GM12873 (cell line): ENCODE measurements around the gene GRK2.

Source experiments
- TF ChIP-seq, protein P1 (sequence below): IDR thresholded peaks from 2 replicates; pipeline ENCODE4 v1.5.1; 2012; ENCODE audit warnings: low read depth, mild to moderate bottlenecking, moderate library complexity, low read length, control low read depth; ENCODE audit not compliant: insufficient read depth; ENCODE audit errors: missing control alignments

The GRK2 gene

DNA sequence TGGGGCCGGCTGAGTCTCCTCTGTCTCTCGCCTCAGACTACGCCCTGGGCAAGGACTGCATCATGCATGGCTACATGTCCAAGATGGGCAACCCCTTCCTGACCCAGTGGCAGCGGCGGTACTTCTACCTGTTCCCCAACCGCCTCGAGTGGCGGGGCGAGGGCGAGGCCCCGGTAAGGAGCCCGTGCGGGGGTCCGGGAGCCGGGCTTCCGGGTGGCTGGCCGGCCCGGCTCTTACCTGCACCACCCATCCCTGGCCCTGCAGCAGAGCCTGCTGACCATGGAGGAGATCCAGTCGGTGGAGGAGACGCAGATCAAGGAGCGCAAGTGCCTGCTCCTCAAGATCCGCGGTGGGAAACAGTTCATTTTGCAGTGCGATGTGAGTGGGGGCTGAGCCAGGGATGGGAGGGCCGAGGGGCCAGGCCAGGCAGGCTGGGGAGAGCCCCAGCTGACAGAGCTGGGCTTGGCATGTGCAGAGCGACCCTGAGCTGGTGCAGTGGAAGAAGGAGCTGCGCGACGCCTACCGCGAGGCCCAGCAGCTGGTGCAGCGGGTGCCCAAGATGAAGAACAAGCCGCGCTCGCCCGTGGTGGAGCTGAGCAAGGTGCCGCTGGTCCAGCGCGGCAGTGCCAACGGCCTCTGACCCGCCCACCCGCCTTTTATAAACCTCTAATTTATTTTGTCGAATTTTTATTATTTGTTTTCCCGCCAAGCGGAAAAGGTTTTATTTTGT lies 18.7 kb downstream of the GRK2 start:
- TF ChIP-seq, protein P1, sequence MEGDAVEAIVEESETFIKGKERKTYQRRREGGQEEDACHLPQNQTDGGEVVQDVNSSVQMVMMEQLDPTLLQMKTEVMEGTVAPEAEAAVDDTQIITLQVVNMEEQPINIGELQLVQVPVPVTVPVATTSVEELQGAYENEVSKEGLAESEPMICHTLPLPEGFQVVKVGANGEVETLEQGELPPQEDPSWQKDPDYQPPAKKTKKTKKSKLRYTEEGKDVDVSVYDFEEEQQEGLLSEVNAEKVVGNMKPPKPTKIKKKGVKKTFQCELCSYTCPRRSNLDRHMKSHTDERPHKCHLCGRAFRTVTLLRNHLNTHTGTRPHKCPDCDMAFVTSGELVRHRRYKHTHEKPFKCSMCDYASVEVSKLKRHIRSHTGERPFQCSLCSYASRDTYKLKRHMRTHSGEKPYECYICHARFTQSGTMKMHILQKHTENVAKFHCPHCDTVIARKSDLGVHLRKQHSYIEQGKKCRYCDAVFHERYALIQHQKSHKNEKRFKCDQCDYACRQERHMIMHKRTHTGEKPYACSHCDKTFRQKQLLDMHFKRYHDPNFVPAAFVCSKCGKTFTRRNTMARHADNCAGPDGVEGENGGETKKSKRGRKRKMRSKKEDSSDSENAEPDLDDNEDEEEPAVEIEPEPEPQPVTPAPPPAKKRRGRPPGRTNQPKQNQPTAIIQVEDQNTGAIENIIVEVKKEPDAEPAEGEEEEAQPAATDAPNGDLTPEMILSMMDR, result no peak

DNA sequence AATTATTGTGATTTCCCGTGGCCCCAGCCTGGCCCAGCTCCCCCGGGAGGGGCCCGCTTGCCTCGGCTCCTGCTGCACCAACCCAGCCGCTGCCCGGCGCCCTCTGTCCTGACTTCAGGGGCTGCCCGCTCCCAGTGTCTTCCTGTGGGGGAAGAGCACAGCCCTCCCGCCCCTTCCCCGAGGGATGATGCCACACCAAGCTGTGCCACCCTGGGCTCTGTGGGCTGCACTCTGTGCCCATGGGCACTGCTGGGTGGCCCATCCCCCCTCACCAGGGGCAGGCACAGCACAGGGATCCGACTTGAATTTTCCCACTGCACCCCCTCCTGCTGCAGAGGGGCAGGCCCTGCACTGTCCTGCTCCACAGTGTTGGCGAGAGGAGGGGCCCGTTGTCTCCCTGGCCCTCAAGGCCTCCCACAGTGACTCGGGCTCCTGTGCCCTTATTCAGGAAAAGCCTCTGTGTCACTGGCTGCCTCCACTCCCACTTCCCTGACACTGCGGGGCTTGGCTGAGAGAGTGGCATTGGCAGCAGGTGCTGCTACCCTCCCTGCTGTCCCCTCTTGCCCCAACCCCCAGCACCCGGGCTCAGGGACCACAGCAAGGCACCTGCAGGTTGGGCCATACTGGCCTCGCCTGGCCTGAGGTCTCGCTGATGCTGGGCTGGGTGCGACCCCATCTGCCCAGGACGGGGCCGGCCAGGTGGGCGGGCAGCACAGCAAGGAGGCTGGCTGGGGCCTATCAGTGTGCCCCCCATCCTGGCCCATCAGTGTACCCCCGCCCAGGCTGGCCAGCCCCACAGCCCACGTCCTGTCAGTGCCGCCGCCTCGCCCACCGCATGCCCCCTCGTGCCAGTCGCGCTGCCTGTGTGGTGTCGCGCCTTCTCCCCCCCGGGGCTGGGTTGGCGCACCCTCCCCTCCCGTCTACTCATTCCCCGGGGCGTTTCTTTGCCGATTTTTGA lies 19.5 kb downstream of the GRK2 start:
- TF ChIP-seq, protein P1, result no peak

DNA sequence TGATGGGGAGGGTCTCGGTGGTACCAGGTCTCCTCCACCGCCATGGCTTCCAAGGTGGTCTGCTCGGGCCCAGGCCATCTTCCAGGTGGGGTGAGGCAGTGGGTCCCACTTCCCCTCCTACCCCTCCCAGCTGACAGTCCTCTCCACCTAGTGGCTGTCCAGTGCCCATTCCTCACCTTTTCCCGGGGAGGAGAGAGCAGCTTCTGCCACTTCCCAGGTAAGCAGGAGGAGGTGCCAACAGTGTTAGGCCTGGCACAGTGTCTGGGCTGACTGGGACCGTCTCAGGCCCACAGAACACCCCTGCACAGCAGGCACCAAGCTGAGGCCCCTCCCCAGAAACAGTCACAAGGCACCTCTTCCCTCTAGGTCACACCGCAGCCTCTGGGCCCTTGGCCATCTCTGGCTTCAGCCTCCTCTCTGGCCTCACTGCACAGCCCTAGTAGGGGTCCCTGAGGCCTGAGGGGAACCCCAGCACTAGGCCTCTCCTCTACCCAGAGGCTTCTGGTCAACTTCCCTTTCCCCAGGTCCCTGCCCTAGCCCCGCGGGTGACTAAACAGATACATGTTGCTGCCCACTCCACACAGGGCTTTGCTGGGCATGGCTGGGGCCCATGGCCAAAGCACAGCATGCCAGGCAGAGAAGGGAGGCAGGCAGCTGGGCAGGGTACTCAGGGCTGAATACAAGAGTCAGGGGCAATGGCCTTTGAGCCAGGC lies 20.5 kb downstream of the GRK2 start:
- TF ChIP-seq, protein P1, result peak; percentile 11

DNA sequence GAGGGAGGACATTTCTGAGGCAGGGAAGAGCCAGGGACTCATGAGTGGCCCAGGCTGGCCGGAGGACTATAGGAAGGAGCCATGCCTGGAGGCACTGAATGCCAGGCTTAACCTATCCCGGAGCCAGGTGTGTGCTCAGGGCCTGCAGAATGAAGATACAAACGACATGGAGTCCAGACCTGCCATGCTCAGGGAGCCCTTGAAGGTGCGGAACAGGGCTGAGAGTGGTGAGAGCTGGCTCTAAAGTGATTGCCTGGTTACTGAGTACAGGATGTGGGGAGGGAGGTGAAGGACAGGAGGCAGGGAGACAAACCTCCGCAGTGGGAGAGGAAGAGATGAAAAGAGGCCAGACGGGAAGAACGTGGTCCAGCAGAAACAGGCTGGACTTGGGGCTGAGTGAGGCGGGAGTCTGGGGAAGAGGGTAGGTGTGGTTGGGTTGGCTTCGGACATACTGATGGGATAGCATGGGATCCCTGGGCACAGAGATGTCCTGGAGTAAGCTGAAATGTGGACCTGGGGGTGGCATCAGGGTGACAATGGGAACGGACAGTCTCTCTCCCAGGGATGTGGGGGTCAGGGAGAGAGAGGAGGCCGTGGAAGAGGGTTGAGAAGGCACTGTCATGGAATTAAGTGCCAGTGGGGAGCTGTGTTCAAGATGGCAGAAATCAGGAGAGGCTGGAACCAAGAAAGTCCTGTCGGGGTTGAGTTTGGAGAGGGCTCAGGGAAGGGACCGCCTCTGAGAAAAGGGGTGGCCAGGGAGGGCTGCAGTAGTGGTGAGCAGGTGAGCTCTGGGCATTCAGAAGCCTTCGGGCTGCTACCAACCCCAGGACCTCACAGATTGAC lies 21.3 kb downstream of the GRK2 start:
- TF ChIP-seq, protein P1, result no peak

DNA sequence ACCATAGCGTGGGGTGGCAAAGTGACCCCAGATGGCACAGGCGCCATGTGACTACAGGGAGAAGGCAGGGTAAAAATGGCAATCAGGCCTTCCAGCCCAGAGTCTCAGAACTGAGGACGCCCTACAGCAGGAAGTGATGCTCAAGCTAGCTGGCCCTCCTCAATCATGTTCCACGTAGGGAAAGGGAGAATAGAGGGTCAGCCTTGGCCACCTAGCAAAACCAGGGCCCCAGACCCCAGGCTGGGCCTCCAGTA lies 21.9 kb downstream of the GRK2 start:
- TF ChIP-seq, protein P1, result no peak

DNA sequence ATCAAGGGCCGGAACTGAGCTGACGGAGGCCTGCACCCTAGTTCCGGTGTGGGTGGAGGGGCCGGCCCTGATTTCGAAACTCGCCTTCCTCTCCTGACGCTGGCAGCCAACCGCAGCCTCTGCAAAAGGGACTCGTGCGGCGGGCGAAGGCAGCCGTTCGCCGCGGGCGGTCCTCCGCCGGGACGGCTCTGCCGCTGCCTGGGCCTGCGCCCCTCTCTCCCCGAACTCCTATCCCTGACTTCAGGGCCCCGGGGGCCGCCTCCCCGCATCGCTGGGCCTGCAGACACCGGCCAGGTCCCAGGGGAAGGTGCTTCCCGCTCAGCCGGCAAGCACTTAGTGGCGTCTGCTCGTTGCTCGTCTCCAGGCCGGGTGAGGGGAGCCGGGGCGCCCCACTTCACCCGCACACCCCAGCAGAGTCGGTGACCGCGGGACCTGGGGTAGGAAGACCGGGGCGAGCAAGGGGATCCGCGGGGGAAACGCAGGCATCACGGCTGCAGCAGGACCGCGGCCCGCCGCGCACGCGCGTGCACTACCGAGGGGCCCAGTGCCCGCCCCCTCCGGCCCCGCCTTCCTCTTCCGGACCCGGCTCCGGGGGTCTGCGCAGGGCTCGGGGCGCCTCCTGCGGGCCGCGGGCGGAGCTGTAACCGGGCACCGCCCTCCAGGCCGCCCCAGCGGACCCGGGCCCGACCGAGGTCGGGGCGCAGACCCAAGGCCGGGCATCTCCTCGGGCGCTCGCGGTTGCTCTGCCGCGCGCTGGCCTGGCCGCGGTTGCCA lies 22.4 kb downstream of the GRK2 start:
- TF ChIP-seq, protein P1, result peak; percentile 44
